Measurements from ENCODE around the gene UBASH3A. TPM values are rescaled to one million over a fixed set of nuclear protein-coding genes. Genes with fewer than 3 reads are reported as not detected.

UBASH3A gene
- polyA plus RNA-seq, 1 of the 3 experiments (the other 2 are of a cell fraction), result not detected

DNA sequence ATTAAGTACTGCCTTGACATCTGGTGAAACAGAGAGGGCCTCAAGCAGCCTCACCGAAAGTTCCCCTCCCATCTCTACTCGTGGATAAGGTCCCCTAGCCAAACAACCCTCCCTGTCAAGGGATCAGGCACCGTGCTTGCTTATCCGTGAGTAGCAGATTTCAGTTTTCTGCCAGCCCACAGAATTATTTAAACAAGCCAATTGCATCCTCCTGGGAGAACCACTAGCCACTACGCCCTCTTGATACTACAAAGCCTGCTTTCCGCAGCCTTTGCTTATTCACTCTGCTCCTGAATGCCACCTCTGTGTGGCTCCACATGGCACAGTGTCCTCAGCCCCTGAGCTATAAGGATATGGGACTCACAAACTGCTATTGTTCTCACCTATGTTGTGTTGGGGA is 47.1 kb upstream of the UBASH3A start:
- no peak for DNase-seq
- no peaks in the 10 kb centered on the region; the same call in 1 of the 2 replicates for H3K9me3 ChIP-seq
- TF ChIP-seq YY1 (IDR thresholded peaks at IDR 0.05; ENCODE audit: low read depth) (no peak), MXI1 (IDR thresholded peaks at IDR 0.05; ENCODE audit: low read depth, low read length) (no peak), TEAD4 (IDR thresholded peaks at IDR 0.05; ENCODE audit: borderline replicate concordance, insufficient read depth) (no peak), TCF12 (IDR thresholded peaks at IDR 0.05) (no peak), RAD21 (IDR thresholded peaks at IDR 0.05; ENCODE audit: low read length) (no peak), FOXM1 (IDR thresholded peaks at IDR 0.05; ENCODE audit: low read depth) (no peak), POLR2AphosphoS5 (IDR thresholded peaks at IDR 0.05; ENCODE audit: low read depth, low read length) (no peak), SIN3A (IDR thresholded peaks at IDR 0.05; ENCODE audit: borderline replicate concordance, low read depth, low read length) (no peak), NRF1 (IDR thresholded peaks at IDR 0.05; ENCODE audit: low read depth, low read length) (no peak), EZH2phosphoT487 (IDR thresholded peaks at IDR 0.05; ENCODE audit: borderline replicate concordance, low read depth) (no peak), TAF1 (IDR thresholded peaks at IDR 0.05; ENCODE audit: borderline replicate concordance, low read depth, low read length) (no peak)
- TF ChIP-seq, protein P1, sequence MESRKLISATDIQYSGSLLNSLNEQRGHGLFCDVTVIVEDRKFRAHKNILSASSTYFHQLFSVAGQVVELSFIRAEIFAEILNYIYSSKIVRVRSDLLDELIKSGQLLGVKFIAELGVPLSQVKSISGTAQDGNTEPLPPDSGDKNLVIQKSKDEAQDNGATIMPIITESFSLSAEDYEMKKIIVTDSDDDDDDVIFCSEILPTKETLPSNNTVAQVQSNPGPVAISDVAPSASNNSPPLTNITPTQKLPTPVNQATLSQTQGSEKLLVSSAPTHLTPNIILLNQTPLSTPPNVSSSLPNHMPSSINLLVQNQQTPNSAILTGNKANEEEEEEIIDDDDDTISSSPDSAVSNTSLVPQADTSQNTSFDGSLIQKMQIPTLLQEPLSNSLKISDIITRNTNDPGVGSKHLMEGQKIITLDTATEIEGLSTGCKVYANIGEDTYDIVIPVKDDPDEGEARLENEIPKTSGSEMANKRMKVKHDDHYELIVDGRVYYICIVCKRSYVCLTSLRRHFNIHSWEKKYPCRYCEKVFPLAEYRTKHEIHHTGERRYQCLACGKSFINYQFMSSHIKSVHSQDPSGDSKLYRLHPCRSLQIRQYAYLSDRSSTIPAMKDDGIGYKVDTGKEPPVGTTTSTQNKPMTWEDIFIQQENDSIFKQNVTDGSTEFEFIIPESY (IDR thresholded peaks at IDR 0.05; ENCODE audit: borderline replicate concordance, low read depth), result no peak
- TF ChIP-seq, protein P2, sequence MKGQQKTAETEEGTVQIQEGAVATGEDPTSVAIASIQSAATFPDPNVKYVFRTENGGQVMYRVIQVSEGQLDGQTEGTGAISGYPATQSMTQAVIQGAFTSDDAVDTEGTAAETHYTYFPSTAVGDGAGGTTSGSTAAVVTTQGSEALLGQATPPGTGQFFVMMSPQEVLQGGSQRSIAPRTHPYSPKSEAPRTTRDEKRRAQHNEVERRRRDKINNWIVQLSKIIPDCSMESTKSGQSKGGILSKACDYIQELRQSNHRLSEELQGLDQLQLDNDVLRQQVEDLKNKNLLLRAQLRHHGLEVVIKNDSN (IDR thresholded peaks at IDR 0.05; ENCODE audit: borderline replicate concordance, low read depth), result no peak
- TF ChIP-seq, protein P3, sequence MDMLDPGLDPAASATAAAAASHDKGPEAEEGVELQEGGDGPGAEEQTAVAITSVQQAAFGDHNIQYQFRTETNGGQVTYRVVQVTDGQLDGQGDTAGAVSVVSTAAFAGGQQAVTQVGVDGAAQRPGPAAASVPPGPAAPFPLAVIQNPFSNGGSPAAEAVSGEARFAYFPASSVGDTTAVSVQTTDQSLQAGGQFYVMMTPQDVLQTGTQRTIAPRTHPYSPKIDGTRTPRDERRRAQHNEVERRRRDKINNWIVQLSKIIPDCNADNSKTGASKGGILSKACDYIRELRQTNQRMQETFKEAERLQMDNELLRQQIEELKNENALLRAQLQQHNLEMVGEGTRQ (IDR thresholded peaks at IDR 0.05; ENCODE audit: borderline replicate concordance, low read depth, low read length), result no peak
- no peaks in the 10 kb centered on the region for H3K4me1 ChIP-seq (ENCODE audit: control insufficient read depth in 1 of 2, insufficient read depth in 2 of 2, low read depth in 1 of 2, low read length in 1 of 2)
- H4K20me1 ChIP-seq (ENCODE audit: insufficient read depth), result no peaks in the 10 kb centered on the region
- 14% methylated on average over 6 of the region's 6 CpGs for WGBS (ENCODE audit: low lambda C conversion rate)
- no peak overlapping the region for H3K4me3 ChIP-seq (ENCODE audit: low read depth in 2 of 2, low read length in 1 of 2)
- no peaks in the 10 kb centered on the region for H3K27me3 ChIP-seq (ENCODE audit: insufficient read depth)
- H3K27ac ChIP-seq (ENCODE audit: low read depth in 2 of 2, low read length in 1 of 2), result no peak overlapping the region
- no peaks in the 10 kb centered on the region for H3F3A ChIP-seq (replicated peaks; ENCODE audit: insufficient read depth)
- no peaks in the 10 kb centered on the region for H3K79me2 ChIP-seq (ENCODE audit: insufficient read depth)
- H3K36me3 ChIP-seq (replicated peaks in 1 of 2; ENCODE audit: control insufficient read depth in 1 of 2, insufficient read depth in 2 of 2, low read length in 1 of 2), result no peaks in the 10 kb centered on the region
- CTCF ChIA-PET, result no interaction called here
- H3K9ac ChIP-seq, result no peak overlapping the region
- POLR2A ChIA-PET, result no interaction called here
- no peak overlapping the region for H2AFZ ChIP-seq (ENCODE audit: low read depth)
- no peaks in the 10 kb centered on the region for H3K9me2 ChIP-seq
- no peak overlapping the region for H3K4me2 ChIP-seq

DNA sequence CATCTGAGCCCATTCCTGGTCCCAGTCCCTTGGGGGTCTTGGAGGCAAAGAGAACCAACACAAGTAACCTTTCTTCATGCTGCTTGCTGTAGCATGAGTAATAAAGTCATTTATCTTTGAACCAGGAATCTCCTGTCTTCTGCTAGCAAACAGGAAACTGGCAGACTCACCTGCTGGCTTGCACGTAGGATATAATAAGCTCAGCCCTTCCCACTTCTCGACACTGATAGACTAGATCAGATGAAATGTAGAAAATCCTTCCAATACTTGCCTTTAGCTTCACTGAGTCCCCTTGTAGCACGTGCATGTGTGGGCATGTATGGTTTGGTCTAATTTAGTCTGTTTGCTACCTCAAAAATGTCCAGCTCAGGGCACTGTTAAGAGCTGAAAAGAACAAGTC is 46.4 kb upstream of the UBASH3A start:
- no peaks in the 10 kb centered on the region for H3F3A ChIP-seq (replicated peaks; ENCODE audit: insufficient read depth)
- H2AFZ ChIP-seq (ENCODE audit: low read depth), result no peak overlapping the region
- no peaks in the 10 kb centered on the region for H3K9me2 ChIP-seq
- DNase-seq, result no peak
- no peaks in the 10 kb centered on the region; the same call in 1 of the 2 replicates for H3K9me3 ChIP-seq
- no peak overlapping the region for H3K27ac ChIP-seq (ENCODE audit: low read depth in 2 of 2, low read length in 1 of 2)
- H3K79me2 ChIP-seq (ENCODE audit: insufficient read depth), result no peaks in the 10 kb centered on the region
- ChIA-PET POLR2A (no interaction called here), CTCF (no interaction called here)
- no peaks in the 10 kb centered on the region for H3K27me3 ChIP-seq (ENCODE audit: insufficient read depth)
- H4K20me1 ChIP-seq (ENCODE audit: insufficient read depth), result no peaks in the 10 kb centered on the region
- no peak overlapping the region for H3K9ac ChIP-seq
- no peaks in the 10 kb centered on the region for H3K4me1 ChIP-seq (ENCODE audit: control insufficient read depth in 1 of 2, insufficient read depth in 2 of 2, low read depth in 1 of 2, low read length in 1 of 2)
- no peak overlapping the region for H3K4me2 ChIP-seq
- 7% methylated on average over 3 of the region's 3 CpGs for WGBS (ENCODE audit: low lambda C conversion rate)
- no peak overlapping the region for H3K4me3 ChIP-seq (ENCODE audit: low read depth in 2 of 2, low read length in 1 of 2)
- H3K36me3 ChIP-seq (replicated peaks in 1 of 2; ENCODE audit: control insufficient read depth in 1 of 2, insufficient read depth in 2 of 2, low read length in 1 of 2), result no peaks in the 10 kb centered on the region
- TF ChIP-seq, protein P2 (IDR thresholded peaks at IDR 0.05; ENCODE audit: borderline replicate concordance, low read depth), result no peak
- no peak for TF ChIP-seq NRF1 (IDR thresholded peaks at IDR 0.05; ENCODE audit: low read depth, low read length)
- TF ChIP-seq, protein P3 (IDR thresholded peaks at IDR 0.05; ENCODE audit: borderline replicate concordance, low read depth, low read length), result no peak
- no peak for TF ChIP-seq YY1 (IDR thresholded peaks at IDR 0.05; ENCODE audit: low read depth)
- TF ChIP-seq FOXJ3 (CRISPR knock-in tag; IDR thresholded peaks at IDR 0.05), result no peak
- no peak for TF ChIP-seq RXRA (IDR thresholded peaks at IDR 0.05; ENCODE audit: borderline replicate concordance, low read depth)
- TF ChIP-seq, protein P4, sequence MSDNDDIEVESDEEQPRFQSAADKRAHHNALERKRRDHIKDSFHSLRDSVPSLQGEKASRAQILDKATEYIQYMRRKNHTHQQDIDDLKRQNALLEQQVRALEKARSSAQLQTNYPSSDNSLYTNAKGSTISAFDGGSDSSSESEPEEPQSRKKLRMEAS (IDR thresholded peaks at IDR 0.05; ENCODE audit: low read depth), result no peak
- no peak for TF ChIP-seq GABPA (IDR thresholded peaks at IDR 0.05; ENCODE audit: low read depth)
- TF ChIP-seq, protein P1 (IDR thresholded peaks at IDR 0.05; ENCODE audit: borderline replicate concordance, low read depth), result no peak
- TF ChIP-seq FOSL2 (IDR thresholded peaks at IDR 0.05; ENCODE audit: borderline replicate concordance, low read depth), result no peak
- no peak for TF ChIP-seq FOXM1 (IDR thresholded peaks at IDR 0.05; ENCODE audit: low read depth)
